ENCODE measurements around the gene PCP2. TPM values are rescaled to one million over a fixed set of nuclear protein-coding genes. Genes with fewer than 3 reads are reported as not detected.
A peak's percentile ranks its signal among the peaks of the same experiment; 100 is the strongest.

Gene PCP2
- total RNA-seq, 1 experiment from 2014 or later: 1.9 TPM

GRCh38 chr19:7629347-7630054 is 4.0 kb downstream of the PCP2 start, which contains the start of the genes PET100 and XAB2:
PET100 (plus strand) TSS chr19:7629793; CDS start chr19:7629834, 41 bp downstream.
XAB2 (minus strand) TSS chr19:7629545; CDS start chr19:7629527, 18 bp downstream.
- POLR2A ChIA-PET: interaction anchor here (0.6 to 1.1 kb wide), 7 partner anchors 8 to 1725 kb away, joined by 3 to 8 read pairs (median 4); partner anchors contain the start of gene TIMM44
- no TSS peak for BruUV-seq (replicated peaks)
- Histone ChIP-seq H3K27me3 (replicated peaks; ENCODE audit: control insufficient read depth, insufficient read depth, low read length) (no peaks in the 10 kb centered on the region), H3K4me3 (ENCODE audit: low read depth, low read length) (peak within 1 kb of the TSS; percentile 85), H3K9me3 (no peaks in the 10 kb centered on the region), H3K36me3 (ENCODE audit: control insufficient read depth, insufficient read depth, low read length) (no peaks in the 10 kb centered on the region; the same call in 1 of the 2 replicates), H3K4me1 (peaks cover 8% of the 10 kb centered on the region; the same call in 1 of the 2 replicates)
- peak; percentile 94 to 97 for DNase-seq
- intact Hi-C loops (cut with micrococcal nuclease; ENCODE audit: unreplicated experiment): loop anchor here (1.0 kb wide), 1 partner anchor 8 kb away; the partner anchor contains the start of gene STXBP2
- H3K4me3 Mint-ChIP-seq (ENCODE audit: unreplicated experiment): peak within 1 kb of the TSS; percentile 94
- H3K9me3 Mint-ChIP-seq (ENCODE audit: unreplicated experiment): no peaks in the 10 kb centered on the region
- H3K4me1 Mint-ChIP-seq (ENCODE audit: low read depth, unreplicated experiment): peaks cover 7% of the 10 kb centered on the region
- no peaks in the 10 kb centered on the region for H3K27me3 Mint-ChIP-seq (ENCODE audit: insufficient read depth, unreplicated experiment)
- peaks cover 17% of the 10 kb centered on the region for H3K36me3 Mint-ChIP-seq (ENCODE audit: insufficient read depth, unreplicated experiment)
- no peak for TF ChIP-seq CTCF (IDR thresholded peaks at IDR 0.05; ENCODE audit: insufficient read depth in 1 of 2, low read depth in 1 of 2, low read length in 1 of 2, severe bottlenecking in 1 of 2, unreplicated experiment in 1 of 2)
- CTCF ChIA-PET: interaction anchor here (0.6 to 1.9 kb wide), 5 partner anchors 8 to 239 kb away, joined by 3 to 12 read pairs (median 4); partner anchors contain the start of gene TRAPPC5
- peak within 1 kb of the TSS; percentile 97 for H3K27ac Mint-ChIP-seq (ENCODE audit: unreplicated experiment)

- no peak for TF ChIP-seq CTCF (IDR thresholded peaks at IDR 0.05; ENCODE audit: insufficient read depth in 1 of 2, low read depth in 1 of 2, low read length in 1 of 2, severe bottlenecking in 1 of 2, unreplicated experiment in 1 of 2)
- Mint-ChIP-seq H3K4me3 (ENCODE audit: unreplicated experiment) (peak overlapping the region; percentile 94), H3K9me3 (ENCODE audit: unreplicated experiment) (no peaks in the 10 kb centered on the region), H3K27ac (ENCODE audit: unreplicated experiment) (peak overlapping the region; percentile 97), H3K36me3 (ENCODE audit: insufficient read depth, unreplicated experiment) (peaks cover 25% of the 10 kb centered on the region), H3K27me3 (ENCODE audit: insufficient read depth, unreplicated experiment) (no peaks in the 10 kb centered on the region), H3K4me1 (ENCODE audit: low read depth, unreplicated experiment) (peaks cover 7% of the 10 kb centered on the region)
- intact Hi-C loops (cut with micrococcal nuclease; ENCODE audit: unreplicated experiment): loop anchor here (1.0 kb wide), 1 partner anchor 9 kb away; the partner anchor contains the start of gene STXBP2
- CTCF ChIA-PET: interaction anchor here (0.9 to 1.9 kb wide), 4 partner anchors 52 to 240 kb away, joined by 3 to 12 read pairs (median 6); partner anchors contain the start of gene TRAPPC5
- Histone ChIP-seq H3K27me3 (replicated peaks; ENCODE audit: control insufficient read depth, insufficient read depth, low read length) (no peaks in the 10 kb centered on the region), H3K4me1 (peaks cover 8% of the 10 kb centered on the region; the same call in 1 of the 2 replicates), H3K4me3 (ENCODE audit: low read depth, low read length) (peak overlapping the region; percentile 85), H3K36me3 (ENCODE audit: control insufficient read depth, insufficient read depth, low read length) (no peaks in the 10 kb centered on the region; the same call in 1 of the 2 replicates), H3K9me3 (no peaks in the 10 kb centered on the region)
- no peak for DNase-seq
- TSS peak; percentile 83 for BruUV-seq (replicated peaks)
- POLR2A ChIA-PET: interaction anchor here (0.7 to 1.1 kb wide), 3 partner anchors 9 to 315 kb away, joined by 3 to 4 read pairs (median 4); partner anchors contain the start of gene TIMM44
Measured at GRCh38 chr19:7628589-7629311, 4.8 kb downstream of the PCP2 start.

GRCh38 chr19:7627166-7627565 is 6.4 kb downstream of the PCP2 start:
- ChIA-PET POLR2A (no interaction called here), CTCF (no interaction called here)
- Histone ChIP-seq H3K9me3 (no peaks in the 10 kb centered on the region), H3K4me3 (ENCODE audit: low read depth, low read length) (no peak overlapping the region), H3K27me3 (replicated peaks; ENCODE audit: control insufficient read depth, insufficient read depth, low read length) (no peaks in the 10 kb centered on the region), H3K4me1 (peaks cover 8% of the 10 kb centered on the region; the same call in 1 of the 2 replicates), H3K36me3 (ENCODE audit: control insufficient read depth, insufficient read depth, low read length) (no peaks in the 10 kb centered on the region; the same call in 1 of the 2 replicates)
- Mint-ChIP-seq H3K27me3 (ENCODE audit: insufficient read depth, unreplicated experiment) (no peaks in the 10 kb centered on the region), H3K4me1 (ENCODE audit: low read depth, unreplicated experiment) (peaks cover 7% of the 10 kb centered on the region), H3K9me3 (ENCODE audit: unreplicated experiment) (no peaks in the 10 kb centered on the region), H3K4me3 (ENCODE audit: unreplicated experiment) (no peak overlapping the region), H3K27ac (ENCODE audit: unreplicated experiment) (no peak overlapping the region), H3K36me3 (ENCODE audit: insufficient read depth, unreplicated experiment) (peaks cover 34% of the 10 kb centered on the region)
- intact Hi-C loops (cut with micrococcal nuclease; ENCODE audit: unreplicated experiment): no loop called here
- BruUV-seq (replicated peaks): no TSS peak
- no peak for DNase-seq
- TF ChIP-seq CTCF (IDR thresholded peaks at IDR 0.05; ENCODE audit: insufficient read depth in 1 of 2, low read depth in 1 of 2, low read length in 1 of 2, severe bottlenecking in 1 of 2, unreplicated experiment in 1 of 2): no peak

Data from Caco-2 (cell line).